ENCODE results near the gene OXLD1.
A peak's percentile ranks its signal among the peaks of the same experiment; 100 is the strongest.

OXLD1 gene

DNA sequence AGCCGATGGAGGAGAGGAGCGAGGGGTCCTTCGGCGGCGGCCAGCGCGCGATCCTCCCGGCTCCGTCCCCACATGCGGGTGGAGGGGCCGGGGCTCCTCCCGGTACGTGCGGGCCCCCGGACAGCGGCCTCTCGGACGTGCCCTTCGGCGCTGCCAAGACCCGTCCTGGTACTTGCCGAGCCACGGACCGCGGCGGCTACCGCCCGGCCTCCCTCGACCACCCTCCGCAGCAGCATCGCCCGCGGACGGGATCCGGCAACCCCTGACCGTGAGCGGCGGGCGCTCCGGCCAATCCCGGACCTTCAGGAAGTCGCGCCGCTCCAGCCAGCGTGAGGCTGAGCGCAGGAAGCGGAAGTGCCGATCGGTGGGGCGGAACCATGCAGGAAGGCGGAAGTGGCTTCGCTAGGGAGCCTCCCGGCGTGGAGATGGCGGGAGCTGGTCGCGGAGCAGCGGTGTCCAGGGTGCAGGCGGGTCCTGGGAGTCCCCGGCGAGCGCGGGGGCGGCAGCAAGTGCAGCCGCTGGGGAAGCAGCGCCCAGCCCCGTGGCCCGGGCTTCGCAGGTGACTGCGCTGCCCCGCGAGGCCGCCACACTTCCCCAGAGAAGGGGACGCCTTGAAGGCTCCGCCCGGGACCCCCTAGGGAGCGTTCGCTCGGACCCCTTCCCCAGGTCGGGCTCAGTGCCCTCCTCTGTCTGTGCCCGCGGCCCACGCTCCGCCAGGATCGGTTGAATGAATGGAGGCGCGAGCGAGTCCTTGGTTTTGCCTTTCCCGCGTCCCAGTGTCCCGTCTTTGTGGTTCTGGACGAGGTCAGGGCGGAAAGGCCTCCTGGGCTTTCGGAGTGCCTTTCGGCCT is at the start of gene OXLD1, which contains the start of gene CCDC137:
Gene OXLD1 (minus strand): TSS at position 264 of the 850 bp plus-strand sequence. CDS start 28 bp downstream, at position 236.
Gene CCDC137 (plus strand): TSS at position 396 of the 850 bp plus-strand sequence. CDS start 30 bp downstream, at position 426.
- DNase-seq, result peak; percentile 97

- DNase-seq, result no peak
These were observed 48.9 kb upstream of the OXLD1 start for GRCh38 chr17:81715107-81715871.

DNA sequence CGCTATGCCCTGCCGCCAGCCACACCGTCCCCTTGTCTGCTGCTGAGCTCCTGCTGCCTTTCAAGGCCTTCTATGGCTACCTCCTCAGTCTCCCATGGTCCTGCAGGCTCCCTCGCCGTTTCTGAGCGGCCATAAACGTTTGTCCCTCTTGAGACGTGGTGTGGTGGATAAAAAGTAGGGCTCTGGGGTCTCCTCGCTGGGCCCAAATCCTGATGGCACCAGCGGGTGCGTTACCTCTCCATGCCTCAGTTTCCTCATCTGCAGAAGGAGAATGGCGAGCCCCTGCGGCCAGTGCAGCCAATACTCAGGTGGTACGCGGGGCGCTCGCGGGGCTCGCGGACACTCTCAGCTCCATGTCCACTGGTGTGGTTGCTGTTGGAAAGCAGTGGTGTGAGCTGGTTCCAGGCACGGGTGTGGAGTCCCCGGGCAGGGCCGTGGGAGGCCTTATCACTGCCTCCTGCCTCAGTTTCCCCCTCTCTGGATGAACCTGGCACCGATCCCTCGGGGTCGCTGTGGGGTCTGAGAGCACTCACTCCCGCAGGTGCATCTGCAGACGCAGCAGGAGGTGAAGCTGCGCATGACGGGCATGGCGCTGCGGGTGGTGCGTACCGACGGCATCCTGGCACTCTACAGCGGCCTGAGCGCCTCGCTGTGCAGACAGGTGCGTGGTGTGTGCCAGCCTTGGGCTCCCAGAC is 48.2 kb upstream of the OXLD1 start:
- DNase-seq, result no peak

GRCh38 chr17:81713556-81714411 is 47.4 kb upstream of the OXLD1 start:
- DNase-seq, result peak; percentile 18

- peak; percentile 23 for DNase-seq
These were observed 46.7 kb upstream of the OXLD1 start for GRCh38 chr17:81713004-81713555.

DNA sequence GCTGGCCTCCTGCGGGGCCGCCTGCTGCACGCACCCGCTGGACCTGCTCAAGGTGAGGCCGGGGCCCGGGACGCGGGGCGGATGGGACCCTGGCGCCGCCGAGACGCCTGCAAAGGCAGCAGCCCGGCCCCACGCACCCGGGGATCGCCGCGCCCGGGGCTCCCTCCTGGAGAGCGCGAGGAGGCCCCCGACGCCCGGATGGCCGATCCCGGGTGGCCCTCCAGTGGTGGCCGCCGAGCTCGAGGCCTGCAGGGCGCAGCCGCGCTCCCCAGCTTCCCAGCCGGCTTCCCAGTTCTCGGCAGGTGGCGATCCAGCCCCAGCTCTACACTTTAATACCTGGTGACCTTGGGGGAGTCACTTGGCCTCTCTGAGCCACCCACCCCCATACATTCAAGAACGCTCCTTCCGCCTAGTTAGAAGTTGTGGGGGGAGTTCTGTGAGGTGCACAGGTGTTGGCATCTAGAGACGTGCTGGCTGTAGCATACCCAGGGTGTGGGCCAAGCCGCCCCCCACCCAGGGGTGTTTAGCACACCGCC is 46.1 kb upstream of the OXLD1 start:
- peak; percentile 48 for DNase-seq

GRCh38 chr17:81711814-81712467 is 45.5 kb upstream of the OXLD1 start, which contains the start of gene SLC25A10:
SLC25A10 (plus strand) TSS chr17:81712284; CDS start chr17:81712427, 143 bp downstream.
- DNase-seq, result peak; percentile 87

DNA sequence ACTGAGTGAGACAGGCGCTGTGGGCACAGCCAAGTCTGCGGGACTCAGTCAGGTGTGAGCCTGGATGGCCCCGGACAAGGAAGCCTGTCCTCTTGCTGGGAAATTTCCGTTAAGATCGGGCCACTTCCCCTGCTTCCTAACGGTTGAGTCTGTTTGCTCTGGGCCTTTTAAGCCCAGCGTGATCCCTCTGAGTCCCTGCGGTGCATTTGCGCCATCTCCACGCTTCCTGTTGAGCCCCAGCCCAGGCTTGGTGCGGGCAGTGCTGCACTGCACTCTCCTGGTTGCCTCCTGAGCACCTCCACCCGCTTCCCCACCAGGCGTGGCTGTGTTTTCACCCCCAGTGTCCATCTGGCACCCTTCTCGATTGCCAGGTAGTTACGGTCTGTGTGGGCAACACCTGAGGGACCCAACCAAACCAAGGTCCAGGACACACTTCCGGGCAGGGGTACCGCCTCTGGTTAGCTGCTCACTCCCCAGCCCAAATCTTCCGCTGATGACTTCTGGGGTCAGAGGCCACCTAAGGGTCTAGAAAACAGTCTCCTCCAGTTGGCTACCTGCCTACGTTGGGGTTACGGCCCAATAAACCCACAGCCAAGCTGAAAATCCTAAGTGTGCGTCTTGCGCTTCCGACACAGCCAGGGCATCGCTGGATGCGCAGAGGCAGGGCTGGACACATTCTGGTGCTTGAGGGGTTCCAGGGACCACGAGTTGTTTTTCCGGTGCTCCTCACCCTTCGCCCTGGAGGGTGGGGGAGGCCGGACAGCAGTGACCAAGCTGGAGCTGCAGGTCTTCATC is 44.3 kb upstream of the OXLD1 start:
- DNase-seq, result no peak

- no peak for DNase-seq
These were observed 42.4 kb upstream of the OXLD1 start for GRCh38 chr17:81708739-81709185.

DNA sequence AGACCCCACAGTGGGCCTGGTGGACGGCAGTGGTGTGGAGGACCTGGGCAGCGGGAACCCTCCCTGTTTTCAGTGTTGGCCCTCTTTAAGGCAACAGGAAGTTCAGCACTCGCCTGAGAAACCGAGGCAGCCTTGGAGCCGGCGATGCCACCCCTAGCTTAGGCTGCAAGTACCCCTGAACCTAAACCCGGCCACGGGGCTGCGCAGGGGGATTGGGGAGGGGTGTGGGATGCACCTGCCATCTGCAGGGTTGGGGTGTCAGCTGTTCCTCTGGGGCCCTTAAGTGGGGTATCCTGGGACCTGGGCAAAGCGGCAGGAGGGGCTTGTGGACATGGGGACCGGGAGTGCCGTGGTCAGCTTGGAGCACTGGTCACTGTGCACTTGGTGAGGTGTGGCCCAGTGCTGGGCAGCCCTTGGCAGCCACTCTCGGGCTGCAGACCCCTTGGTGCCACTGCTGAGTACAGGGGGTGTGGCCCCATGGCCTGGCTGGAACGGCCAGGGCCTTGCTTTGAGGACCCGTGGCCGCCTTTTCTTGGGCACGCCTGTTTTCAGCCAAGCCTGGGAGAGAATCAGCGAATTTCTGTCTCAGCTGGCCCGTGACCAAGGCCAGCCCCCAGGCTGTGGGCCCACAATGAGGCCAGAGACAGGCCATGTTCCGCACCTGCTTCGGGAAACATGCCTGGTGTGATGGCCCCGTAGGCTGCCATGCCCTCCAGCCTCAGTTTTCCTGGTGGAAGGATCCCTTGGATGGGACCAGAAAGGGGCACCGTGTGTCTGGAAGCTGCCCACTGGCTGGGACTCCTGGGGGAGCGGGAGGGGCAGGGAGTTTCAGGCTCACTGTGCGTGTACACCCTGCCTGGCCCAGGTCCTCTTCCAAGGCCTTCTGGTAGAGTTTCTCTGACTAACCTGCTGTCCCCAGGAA is 41.6 kb upstream of the OXLD1 start:
- no peak for DNase-seq

GRCh38 chr17:81706757-81707624 is 40.6 kb upstream of the OXLD1 start:
- DNase-seq, result no peak

- DNase-seq, result no peak
These were observed 39.8 kb upstream of the OXLD1 start for GRCh38 chr17:81706232-81706611.

- no peak for DNase-seq
These were observed 39.3 kb upstream of the OXLD1 start for GRCh38 chr17:81705518-81706231.

- no peak for DNase-seq
These were observed 37.6 kb upstream of the OXLD1 start for GRCh38 chr17:81703747-81704654.

GRCh38 chr17:81702934-81703746 is 36.7 kb upstream of the OXLD1 start, which contains the start of gene MRPL12:
MRPL12 (plus strand) TSS chr17:81703367; CDS start chr17:81703502, 135 bp downstream.
- DNase-seq, result peak; percentile 96
